ENCODE data around the gene SPTB. TPM values are rescaled to one million over a fixed set of nuclear protein-coding genes. Genes with fewer than 3 reads are reported as not detected.

SPTB gene
- total RNA-seq, 1 experiment from 2014 or later: 0.13 TPM

DNA sequence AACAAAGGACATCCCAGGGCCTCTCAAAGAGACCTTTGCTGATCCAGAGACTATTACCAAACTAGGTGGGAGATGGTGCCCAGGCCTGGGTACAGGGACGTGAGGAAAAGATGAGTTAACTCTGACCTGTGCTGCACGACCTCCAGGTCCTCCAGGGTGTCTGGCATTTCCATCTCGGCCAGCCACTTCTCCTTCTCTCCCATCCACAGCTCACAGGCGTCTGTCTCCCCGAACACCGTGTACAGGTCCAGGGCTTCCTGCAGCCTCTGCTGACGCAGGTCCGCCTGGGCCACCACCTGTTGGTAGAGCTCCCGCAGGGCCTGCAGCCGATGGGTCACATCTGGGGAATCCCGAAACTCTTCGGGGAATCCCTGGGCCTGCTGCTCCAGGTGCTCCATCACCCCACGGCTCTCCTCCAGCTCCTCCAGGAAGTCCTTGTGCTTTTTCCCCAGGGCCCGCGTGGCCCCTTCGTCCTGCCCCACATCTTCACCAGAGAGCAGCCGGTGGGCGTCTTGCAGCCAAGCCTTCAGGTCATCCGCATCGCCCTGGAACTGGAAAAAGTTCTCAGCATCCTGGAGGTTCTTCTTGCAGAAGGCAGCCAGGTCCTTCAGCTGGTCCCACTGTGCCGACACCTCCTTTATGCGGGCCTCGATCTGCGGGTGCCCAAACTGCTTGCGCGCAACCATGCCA is 86.7 kb downstream of the SPTB start:
- H3K27me3 ChIP-seq: no peaks in the 10 kb centered on the region
- H3K9me3 ChIP-seq: no peaks in the 10 kb centered on the region
- no peak overlapping the region for H3K4me3 ChIP-seq
- no peaks in the 10 kb centered on the region for H3K36me3 ChIP-seq
- DNase-seq: no peak

DNA sequence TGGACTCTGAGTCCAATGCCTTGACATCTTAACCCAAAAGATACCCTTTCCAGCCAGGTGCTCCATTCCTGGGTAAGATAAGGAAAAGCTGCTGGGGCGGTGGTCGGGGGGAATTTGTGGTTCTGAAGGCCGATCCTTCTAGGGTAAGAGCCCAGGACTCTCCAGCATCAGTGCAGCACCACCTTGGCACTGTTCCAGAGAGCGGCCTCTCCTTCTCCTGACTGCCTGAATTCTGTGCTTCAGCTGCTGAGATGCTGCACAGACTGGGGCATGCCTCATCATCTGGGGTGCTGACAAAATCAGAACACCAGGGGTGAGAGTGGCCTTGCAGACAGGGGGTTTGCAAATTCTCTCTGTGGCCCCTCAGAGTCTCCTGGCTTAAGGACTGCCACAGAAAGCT is 87.5 kb downstream of the SPTB start:
- Histone ChIP-seq H3K9me3 (no peaks in the 10 kb centered on the region), H3K27me3 (no peaks in the 10 kb centered on the region), H3K4me3 (no peak overlapping the region), H3K36me3 (no peaks in the 10 kb centered on the region)
- DNase-seq: no peak

DNA sequence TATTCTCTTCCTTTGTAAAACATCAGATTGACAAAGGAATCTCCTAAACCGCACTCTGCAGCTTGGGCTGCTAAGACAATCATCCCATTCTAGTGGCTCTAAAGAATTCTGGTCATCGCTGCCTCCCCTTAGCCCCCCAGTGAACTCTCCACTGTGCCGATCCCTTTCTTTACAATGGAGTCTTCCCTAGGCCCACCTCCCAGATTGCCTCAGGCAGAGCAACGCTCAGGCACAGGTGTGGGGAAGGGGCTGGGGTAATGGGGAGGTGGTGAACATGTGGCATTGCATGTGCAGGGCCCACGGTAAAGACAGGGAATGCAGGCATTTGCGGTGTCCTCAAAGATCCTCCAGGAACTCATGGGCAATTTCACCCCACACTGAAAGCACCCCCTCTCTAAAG is 89.2 kb downstream of the SPTB start:
- H3K9me3 ChIP-seq: no peaks in the 10 kb centered on the region
- no peaks in the 10 kb centered on the region for H3K27me3 ChIP-seq
- no peak for DNase-seq
- H3K4me3 ChIP-seq: no peak overlapping the region
- no peaks in the 10 kb centered on the region for H3K36me3 ChIP-seq

GRCh38 chr14:64789696-64790095 is 90.0 kb downstream of the SPTB start:
- no peaks in the 10 kb centered on the region for H3K9me3 ChIP-seq
- no peak for DNase-seq

DNA sequence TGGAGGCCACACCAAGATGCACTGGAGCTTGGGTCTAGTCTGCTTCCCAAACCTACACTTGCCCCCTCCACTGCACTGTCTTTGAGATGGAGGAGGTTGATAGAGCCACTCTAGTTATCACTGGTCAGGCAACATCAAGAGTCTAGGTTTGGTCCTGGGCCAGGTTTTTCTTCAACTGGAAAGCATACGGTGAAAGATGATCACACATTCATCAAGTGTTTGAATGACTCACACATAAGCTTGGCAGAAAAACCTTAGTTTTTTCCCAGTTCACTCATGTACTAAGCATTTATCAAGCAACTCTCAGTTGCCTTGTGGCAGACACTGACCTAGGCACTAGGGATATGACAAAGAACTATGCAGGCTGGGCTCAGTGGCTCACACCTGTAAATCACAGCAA is 91.0 kb downstream of the SPTB start:
- Histone ChIP-seq H3K27me3 (no peaks in the 10 kb centered on the region), H3K9me3 (no peaks in the 10 kb centered on the region), H3K4me3 (no peak overlapping the region), H3K36me3 (no peaks in the 10 kb centered on the region)
- DNase-seq: peak; percentile 68

More at GRCh38 chr14:64789696-64790095, 90.0 kb downstream of the SPTB start:
- Histone ChIP-seq H3K27me3 (no peaks in the 10 kb centered on the region), H3K36me3 (no peaks in the 10 kb centered on the region), H3K4me3 (no peak overlapping the region)

DNA sequence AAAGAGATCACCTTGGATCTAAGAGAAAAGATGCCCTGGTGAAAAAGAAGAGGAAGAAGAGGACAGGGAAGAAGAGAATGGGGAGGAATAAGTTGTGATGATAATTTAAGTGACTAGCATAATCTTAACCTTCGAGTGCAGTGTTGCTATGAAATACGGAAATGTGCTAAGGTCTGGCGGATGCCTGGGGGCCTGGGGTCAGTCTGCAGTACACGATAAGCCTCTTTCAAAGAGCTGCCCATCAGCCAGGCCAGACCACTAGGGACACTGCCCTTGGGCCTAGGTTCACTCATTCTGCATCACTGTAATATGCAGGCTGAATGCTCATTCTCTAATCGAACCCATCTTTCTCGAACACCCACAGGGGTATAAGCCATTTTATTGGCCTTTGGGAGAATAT is 92.1 kb downstream of the SPTB start:
- H3K9me3 ChIP-seq: no peaks in the 10 kb centered on the region

GRCh38 chr14:64786296-64787149 is 93.2 kb downstream of the SPTB start:
- H3K36me3 ChIP-seq: no peaks in the 10 kb centered on the region
- H3K27me3 ChIP-seq: no peaks in the 10 kb centered on the region
- H3K4me3 ChIP-seq: no peak overlapping the region
- peak; percentile 65 for DNase-seq
- H3K9me3 ChIP-seq: no peaks in the 10 kb centered on the region

More for the DNA sequence above, 92.1 kb downstream of the SPTB start:
- no peak for DNase-seq
- Histone ChIP-seq H3K27me3 (no peaks in the 10 kb centered on the region), H3K4me3 (no peak overlapping the region), H3K36me3 (no peaks in the 10 kb centered on the region)

DNA sequence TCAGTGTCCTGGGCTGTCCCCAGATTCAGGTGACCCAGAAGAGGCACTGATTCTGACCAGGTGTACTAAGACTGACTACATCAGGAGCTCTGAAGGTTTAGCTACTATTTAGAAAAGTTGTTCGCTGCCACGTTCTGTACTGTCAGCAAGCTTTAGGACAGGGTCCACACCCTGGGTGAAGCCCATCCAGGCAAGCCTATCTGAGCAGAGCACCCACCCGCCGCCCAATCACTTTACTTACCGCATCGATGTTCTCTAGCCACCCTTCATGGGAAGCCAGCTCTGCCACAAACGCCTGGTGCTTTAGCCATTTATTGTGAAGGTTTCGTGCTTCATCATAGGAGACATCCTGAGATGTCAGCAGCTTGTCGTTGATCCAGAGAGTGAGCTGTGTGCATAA is 95.7 kb downstream of the SPTB start:
- DNase-seq: no peak
- H3K9me3 ChIP-seq: no peaks in the 10 kb centered on the region
- H3K4me3 ChIP-seq: no peak overlapping the region
- no peaks in the 10 kb centered on the region for H3K27me3 ChIP-seq
- no peaks in the 10 kb centered on the region for H3K36me3 ChIP-seq

GRCh38 chr14:64782196-64782595 is 97.5 kb downstream of the SPTB start:
- Histone ChIP-seq H3K4me3 (no peak overlapping the region), H3K36me3 (no peaks in the 10 kb centered on the region), H3K27me3 (no peaks in the 10 kb centered on the region), H3K9me3 (no peaks in the 10 kb centered on the region)
- DNase-seq: no peak

GRCh38 chr14:64779472-64779871 is 100.2 kb downstream of the SPTB start:
- H3K27me3 ChIP-seq: no peaks in the 10 kb centered on the region
- no peak overlapping the region for H3K4me3 ChIP-seq
- H3K36me3 ChIP-seq: no peaks in the 10 kb centered on the region
- no peaks in the 10 kb centered on the region for H3K9me3 ChIP-seq
- no peak for DNase-seq

GRCh38 chr14:64778104-64778754 is 101.5 kb downstream of the SPTB start:
- H3K4me3 ChIP-seq: no peak overlapping the region
- H3K36me3 ChIP-seq: no peaks in the 10 kb centered on the region
- no peaks in the 10 kb centered on the region for H3K9me3 ChIP-seq
- DNase-seq: no peak
- no peaks in the 10 kb centered on the region for H3K27me3 ChIP-seq

- no peaks in the 10 kb centered on the region for H3K36me3 ChIP-seq
- H3K27me3 ChIP-seq: no peaks in the 10 kb centered on the region
- H3K4me3 ChIP-seq: no peak overlapping the region
- no peaks in the 10 kb centered on the region for H3K9me3 ChIP-seq
- DNase-seq: no peak
Measured at GRCh38 chr14:64777461-64777860, 102.2 kb downstream of the SPTB start.

DNA sequence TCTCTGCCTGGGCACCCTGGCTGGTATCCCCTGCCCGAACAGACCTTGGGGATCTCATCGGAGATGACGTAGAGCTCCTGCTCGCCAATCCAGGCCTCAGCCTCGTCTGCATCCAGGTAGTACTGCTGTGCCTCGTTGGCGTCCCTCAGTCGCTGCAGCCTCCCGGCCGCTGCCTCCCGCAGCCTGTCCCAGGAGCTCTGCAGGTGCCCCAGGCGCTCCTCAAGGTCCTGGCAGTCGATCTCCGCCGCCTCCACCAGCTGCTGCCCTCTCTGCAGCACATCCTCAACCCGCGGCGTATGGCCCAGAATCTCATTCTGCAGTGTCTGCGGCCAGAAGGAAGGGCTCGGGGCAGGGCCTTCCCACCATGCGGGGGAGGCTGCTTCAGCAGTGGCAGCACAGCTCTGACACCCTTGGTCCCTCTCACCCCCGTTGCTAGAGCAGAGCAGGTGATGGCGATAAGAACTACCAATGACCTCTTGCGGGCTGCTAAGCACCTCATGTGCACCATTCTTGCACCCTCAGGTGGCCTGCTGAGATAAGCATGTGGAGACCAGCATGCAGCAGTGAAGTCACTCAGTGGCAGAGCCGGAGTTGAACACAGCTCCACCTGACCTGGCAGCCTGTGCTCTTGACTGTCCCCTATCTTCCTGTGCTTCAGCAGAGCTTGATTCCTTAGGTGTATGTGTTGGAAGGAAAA is 104.5 kb downstream of the SPTB start:
- no peaks in the 10 kb centered on the region for H3K27me3 ChIP-seq
- no peaks in the 10 kb centered on the region for H3K9me3 ChIP-seq
- H3K36me3 ChIP-seq: no peaks in the 10 kb centered on the region

GRCh38 chr14:64774272-64774671 is 105.4 kb downstream of the SPTB start:
- no peak for DNase-seq
- Histone ChIP-seq H3K9me3 (no peaks in the 10 kb centered on the region), H3K4me3 (no peak overlapping the region)

More for the DNA sequence above, 104.5 kb downstream of the SPTB start:
- no peak overlapping the region for H3K4me3 ChIP-seq
- DNase-seq: no peak

GRCh38 chr14:64773577-64773976 is 106.1 kb downstream of the SPTB start:
- Histone ChIP-seq H3K27me3 (no peaks in the 10 kb centered on the region), H3K36me3 (no peaks in the 10 kb centered on the region), H3K4me3 (no peak overlapping the region), H3K9me3 (no peaks in the 10 kb centered on the region)
- no peak for DNase-seq

More at GRCh38 chr14:64774272-64774671, 105.4 kb downstream of the SPTB start:
- Histone ChIP-seq H3K36me3 (no peaks in the 10 kb centered on the region), H3K27me3 (no peaks in the 10 kb centered on the region)

DNA sequence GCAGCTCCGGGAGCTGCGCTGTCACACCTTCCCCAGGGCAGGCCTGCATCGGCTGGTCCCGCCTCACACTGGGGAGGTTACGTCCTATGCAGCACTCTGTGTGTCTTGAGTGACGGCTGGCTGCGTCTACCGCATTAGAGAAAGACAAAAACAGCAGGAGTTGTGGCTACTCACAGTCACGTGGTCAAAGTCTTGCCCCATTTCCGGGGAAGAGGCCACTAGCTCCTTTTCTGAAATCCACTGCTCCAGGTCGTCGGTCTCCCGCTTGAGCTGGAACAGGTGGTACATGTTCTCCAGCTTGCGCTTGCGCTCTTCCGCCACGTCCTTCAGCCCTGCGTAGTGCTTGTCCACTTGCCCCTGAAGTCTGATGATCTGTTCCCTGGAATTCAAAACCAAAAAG is 106.7 kb downstream of the SPTB start:
- H3K36me3 ChIP-seq: no peaks in the 10 kb centered on the region
- no peak overlapping the region for H3K4me3 ChIP-seq
- no peak for DNase-seq
- no peaks in the 10 kb centered on the region for H3K9me3 ChIP-seq
- no peaks in the 10 kb centered on the region for H3K27me3 ChIP-seq
